Left renal pelvis (tissue), 4 donors: ENCODE measurements around the gene BOD1L1. TPM values are rescaled to one million over a fixed set of nuclear protein-coding genes. Genes with fewer than 3 reads are reported as not detected.

ENCODE experiments used
- DNase-seq, 4 donors: peaks; one replicate each; pipeline ENCODE4 v3.0.0-alpha.2; 2013; ENCODE audit warnings: low read depth in 4 of 4, low spot score in 3 of 4
- polyA plus RNA-seq, 4 donors: library from polyadenylated mRNA; unstranded; fragments of 120-200 nt; gene quantifications; one replicate each; pipeline ENCODE4 v1.2.1, GENCODE V29; 2013; ENCODE audit not compliant: insufficient read length in 4 of 4

BOD1L1 gene
- polyA plus RNA-seq, 4 donors, result 51.7 to 60.2 (median 56.0) TPM

GRCh38 chr4:13626492-13627177, 890 bp downstream of the BOD1L1 start:
- no peak for DNase-seq

DNA sequence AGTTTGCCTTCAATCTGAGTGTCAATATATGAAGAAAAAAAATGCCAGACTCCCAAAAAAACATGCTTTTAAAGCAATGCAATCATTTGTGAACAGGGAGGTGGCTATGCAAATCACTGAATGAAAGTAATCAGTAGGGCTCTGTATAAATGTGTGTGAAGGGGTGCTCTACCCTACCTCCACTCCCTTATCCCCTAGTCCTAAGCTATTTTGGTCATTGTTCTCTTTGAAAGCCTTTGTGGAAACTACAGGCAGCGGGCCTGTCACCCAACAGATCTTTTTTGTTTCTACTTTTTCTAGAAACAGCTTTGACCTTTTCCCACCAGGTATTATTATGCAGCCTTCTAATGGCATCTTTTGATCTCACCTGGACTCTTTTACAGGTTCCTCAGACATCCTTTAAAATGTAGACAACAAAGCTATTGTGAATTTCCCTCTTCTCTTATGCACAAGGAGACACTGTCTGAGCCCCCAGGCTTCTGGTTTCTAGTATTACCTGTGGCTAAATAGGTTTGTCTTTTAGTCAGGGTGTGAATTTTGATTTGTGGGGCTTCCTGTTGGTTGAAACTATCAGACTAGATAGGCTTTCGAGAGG, 9.2 kb downstream of the BOD1L1 start:
- DNase-seq, result no peak

- DNase-seq, result no peak
Observed at GRCh38 chr4:13617801-13618200, 9.7 kb downstream of the BOD1L1 start.

GRCh38 chr4:13616597-13616996, 10.9 kb downstream of the BOD1L1 start:
- no peak for DNase-seq

GRCh38 chr4:13615161-13615560, 12.4 kb downstream of the BOD1L1 start:
- no peak for DNase-seq

DNA sequence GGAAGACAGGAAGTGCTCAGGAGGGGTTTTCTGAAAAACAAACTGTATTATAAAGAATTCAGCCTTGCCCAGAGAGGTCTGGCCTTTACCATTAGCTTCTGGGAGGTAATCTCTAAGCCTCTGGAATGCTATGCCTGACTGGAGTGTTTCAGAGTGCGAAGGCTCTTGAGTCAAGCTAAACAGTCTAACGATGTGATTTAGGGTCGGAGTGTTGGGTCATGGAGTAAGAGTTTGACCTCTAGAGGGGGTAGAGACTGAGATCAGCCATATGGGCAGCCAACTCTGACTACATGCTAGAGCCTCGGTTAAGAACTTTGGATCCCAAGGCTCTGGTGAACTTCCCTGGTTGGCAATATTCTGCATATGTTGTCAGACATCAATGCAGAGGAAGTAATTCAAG, 15.0 kb downstream of the BOD1L1 start:
- no peak for DNase-seq

DNA sequence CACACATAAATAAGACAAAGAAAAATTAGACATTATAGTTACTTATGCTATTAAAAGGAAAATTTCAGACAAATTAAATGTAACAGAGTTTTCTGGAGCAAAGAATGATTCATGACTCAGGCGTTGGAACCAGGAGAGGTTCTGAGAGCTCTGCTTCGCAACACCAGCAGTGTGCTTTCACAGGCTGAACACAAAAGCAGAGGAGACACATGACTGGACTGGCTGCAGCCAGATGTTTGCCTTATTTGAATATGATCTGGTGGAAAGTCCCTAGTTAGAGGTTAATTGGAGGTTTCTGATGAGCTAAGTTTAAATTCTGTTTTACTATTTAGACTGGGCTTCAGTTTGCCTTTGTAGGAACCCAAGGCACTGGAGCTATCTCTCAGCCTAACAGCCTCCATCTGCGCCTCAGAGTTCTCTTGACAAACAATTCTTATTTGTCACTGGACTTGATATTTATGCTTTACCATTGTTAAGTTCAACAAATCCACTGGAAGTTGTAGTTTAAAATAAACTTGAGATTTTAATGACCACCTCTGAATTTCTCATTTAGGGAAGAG, 16.2 kb downstream of the BOD1L1 start:
- no peak for DNase-seq

DNA sequence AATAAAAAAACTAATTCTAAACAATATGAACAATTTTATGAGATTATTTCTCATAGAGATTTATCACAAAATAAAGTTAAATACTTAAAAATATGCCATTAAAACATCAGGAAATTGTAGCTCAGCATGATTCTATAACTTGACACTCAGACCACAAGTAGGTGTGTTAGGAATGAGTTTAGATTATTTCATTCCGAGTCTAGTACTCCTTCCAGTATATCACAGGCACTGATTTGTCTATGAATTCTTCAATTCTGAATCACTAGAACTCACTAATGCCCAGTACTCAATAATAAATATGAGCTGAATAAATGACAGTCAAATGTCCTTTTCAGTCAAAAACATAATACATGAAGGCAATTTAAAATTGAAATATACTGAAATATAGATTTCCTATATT, 22.2 kb downstream of the BOD1L1 start:
- no peak for DNase-seq

GRCh38 chr4:13601848-13602247, 25.7 kb downstream of the BOD1L1 start:
- DNase-seq, result no peak

DNA sequence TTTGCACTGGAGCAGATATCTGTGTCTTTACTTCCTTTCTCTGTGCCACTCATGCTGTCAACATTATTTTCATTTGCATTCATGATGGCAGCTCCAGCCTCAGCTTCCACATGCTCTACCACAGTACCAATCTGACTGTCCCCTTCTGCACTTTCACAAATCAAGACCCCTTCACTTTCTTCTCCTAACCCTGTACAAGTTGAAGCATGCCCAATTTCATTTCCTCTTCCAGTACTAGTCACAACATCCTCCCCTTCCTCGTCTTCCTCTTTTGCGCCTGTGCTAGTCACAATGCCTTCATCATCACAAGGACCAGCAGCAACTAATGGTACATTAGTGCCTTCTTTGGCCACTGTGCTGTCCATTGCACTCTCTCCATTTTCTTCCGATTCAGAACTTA, 26.5 kb downstream of the BOD1L1 start:
- DNase-seq, result no peak

DNA sequence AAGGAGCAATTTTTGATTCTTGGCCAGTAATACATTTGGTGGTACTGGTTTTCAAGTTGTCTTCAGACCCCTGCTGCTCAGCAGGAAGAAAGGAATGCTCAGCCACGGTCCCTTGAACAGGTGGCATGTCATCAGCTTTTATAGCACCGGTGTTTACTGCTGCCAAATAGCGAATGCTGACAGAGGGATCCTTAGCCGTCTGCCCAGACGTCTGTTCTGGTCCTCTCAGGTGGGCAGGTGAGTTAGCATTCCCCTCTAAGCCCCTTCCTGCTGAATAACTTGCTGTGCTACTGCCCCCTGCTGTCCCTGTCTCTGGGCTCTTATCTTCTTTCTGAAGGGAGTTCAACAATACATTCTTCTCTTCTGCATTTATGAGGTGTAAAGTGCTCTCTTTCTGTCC, 28.4 kb downstream of the BOD1L1 start:
- peak in 1 of 4 donors; percentile 11 for DNase-seq

- no peak for DNase-seq
Observed at GRCh38 chr4:13597604-13598003, 29.9 kb downstream of the BOD1L1 start.

- DNase-seq, result no peak
Observed at GRCh38 chr4:13597141-13597540, 30.4 kb downstream of the BOD1L1 start.

DNA sequence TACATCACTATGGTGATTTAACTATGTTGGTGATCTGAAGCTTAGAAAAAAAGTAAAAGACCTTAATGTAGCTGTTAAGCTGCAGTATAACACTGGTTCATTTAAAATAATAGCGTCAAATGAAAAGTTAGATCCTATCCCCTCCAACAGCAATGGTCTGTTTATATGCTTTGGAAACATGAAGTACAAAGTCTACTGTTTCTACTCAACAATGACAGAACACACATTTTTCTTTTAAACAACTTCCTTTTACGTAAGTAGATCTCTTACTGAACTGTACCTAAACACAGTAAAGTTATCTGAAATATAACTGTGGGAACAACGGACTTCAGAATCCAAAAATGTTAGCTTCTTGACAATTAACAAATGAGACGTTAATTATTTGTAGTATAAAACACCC, 35.3 kb downstream of the BOD1L1 start:
- no peak for DNase-seq

DNA sequence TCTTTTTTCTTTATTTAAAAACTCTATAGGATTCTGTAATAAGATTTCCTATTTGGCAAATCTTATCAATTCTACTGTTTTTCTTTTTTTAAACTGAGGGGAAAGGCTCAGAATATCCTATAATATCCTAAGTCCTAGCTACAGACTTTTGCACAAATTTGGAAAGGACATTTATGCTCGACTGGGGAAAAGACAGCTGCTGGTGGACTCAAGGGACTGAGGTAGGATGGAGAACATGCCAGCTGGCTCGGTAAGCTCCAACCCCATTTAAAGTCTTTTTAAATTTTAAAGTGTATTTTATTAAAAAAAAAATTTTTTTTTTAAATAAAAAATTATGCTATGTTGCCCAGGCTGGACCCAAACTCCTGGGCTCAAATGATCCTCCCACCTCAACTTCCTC, 36.8 kb downstream of the BOD1L1 start:
- DNase-seq, result no peak

- no peak for DNase-seq
Observed at GRCh38 chr4:13588954-13589353, 38.6 kb downstream of the BOD1L1 start.

DNA sequence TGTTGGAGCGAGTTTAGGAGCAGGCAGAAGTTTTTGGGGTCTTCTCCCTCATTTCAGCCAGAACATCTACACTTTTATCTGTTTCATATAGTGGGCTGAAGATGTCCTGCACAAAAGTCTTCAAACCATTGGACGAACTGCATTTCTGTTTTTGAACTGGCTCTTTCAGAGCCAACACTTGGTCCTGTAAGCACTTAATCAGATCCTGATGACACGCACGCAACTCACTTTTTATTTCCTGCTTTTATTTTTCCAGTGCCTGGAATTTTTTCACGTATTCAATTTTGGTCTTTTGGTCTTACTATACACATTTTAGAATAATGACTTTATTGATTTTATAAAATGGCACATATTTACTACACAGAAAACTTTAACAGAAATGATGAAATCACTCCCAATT, 43.0 kb downstream of the BOD1L1 start:
- no peak for DNase-seq

GRCh38 chr4:13580036-13580435, 47.5 kb downstream of the BOD1L1 start:
- DNase-seq, result no peak

GRCh38 chr4:13577660-13578059, 49.9 kb downstream of the BOD1L1 start:
- no peak for DNase-seq

- DNase-seq, result no peak
Observed at GRCh38 chr4:13570916-13571315, 56.6 kb downstream of the BOD1L1 start.

DNA sequence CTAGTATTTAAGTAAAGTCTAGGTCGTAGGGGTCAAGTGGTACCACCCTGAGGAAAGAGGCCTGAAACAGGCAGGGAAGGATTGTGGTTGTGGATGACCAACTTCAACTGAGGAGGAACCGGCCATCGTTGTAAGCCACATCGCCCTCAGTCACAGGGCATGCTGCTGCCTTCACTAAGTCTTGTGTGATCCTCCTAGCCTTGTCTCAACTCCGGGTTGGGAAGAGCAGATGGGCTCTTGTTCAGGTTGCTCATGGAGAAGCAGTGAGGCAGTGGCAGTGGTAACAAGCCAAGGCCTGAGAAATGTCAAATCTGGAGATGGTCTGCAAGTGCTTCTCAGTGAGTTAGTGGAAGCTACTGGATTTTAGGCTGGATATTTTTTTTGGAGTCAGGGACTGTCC, 60.4 kb downstream of the BOD1L1 start:
- no peak for DNase-seq

DNA sequence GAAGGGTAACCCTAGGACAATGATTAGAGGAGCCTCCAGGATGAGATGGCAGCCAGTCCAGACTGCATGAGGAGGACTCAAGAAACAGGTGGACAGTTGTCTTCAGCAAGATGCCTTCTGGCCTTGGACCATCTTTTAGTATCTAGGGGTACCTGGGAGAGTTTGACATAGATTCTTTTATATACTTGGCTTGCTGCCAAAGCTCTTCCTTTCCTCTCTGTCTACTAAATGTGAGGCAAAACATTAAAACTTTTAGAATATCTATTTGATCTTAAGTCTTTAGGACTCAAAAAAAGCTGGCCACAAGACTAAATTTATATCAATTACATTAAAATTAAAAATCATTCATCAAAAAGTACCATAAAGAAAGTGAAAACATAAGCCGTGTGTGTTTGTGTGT, 64.6 kb downstream of the BOD1L1 start:
- no peak for DNase-seq
